Adrenal gland (tissue), 12 donors: ENCODE results near the gene SIK1. TPM values are rescaled to one million over a fixed set of nuclear protein-coding genes. Genes with fewer than 3 reads are reported as not detected.

Experiments used
- DNase-seq, 7 donors: peaks; one replicate each; pipeline ENCODE4 v3.0.0-alpha.2; 2019 to 2020
- H3K27ac ChIP-seq, 5 donors: fragments of 200-600 bp; sonication (generic) in 4 of 5; 1 replicate in 3 of 5; 2 replicates in 2 of 5; pipeline versions ENCODE4 v1.5.1 to v1.8.0; 2016 to 2020; ENCODE audit warnings: mild to moderate bottlenecking in 1 of 5
- H3K27me3 ChIP-seq: fragments of 200-600 bp; 2 replicates; pipeline ENCODE4 v1.8.0; 2021
- H3K36me3 ChIP-seq, 2 donors: fragments of 200-600 bp; replicated peaks in 1 of 2; 1 replicate in 1 of 2; 2 replicates in 1 of 2; pipeline versions ENCODE4 v1.5.1 to v1.8.0; 2018 to 2022
- H3K4me1 ChIP-seq, 2 donors: fragments of 200-600 bp; replicated peaks in 1 of 2; 1 replicate in 1 of 2; 2 replicates in 1 of 2; pipeline versions ENCODE4 v1.5.1 to v1.8.0; 2018 to 2021
- H3K4me3 ChIP-seq, 4 donors: fragments of 200-600 bp; sonication (generic) in 3 of 4; one replicate each; pipeline ENCODE4 v1.5.1; 2016 to 2018
- H3K9me3 ChIP-seq, 3 donors: fragments of 200-600 bp; sonication (generic) in 1 of 3; replicated peaks in 1 of 3; 1 replicate in 2 of 3; 2 replicates in 1 of 3; pipeline versions ENCODE4 v1.5.1 to v1.8.0; 2016 to 2021
- POLR2A ChIP-seq, 2 donors: fragments of 450-650 bp; IDR thresholded peaks; one replicate each; pipeline ENCODE4 v1.6.1; 2017; ENCODE audit warnings: antibody characterized with exemption in 2 of 2, mild to moderate bottlenecking in 2 of 2, moderate library complexity in 1 of 2
- WGBS, 4 donors: extraction: QIAGEN DNeasy Blood & Tissue Kit in 2 of 4; methylation state at CpG; one replicate each; pipeline versions ENCODE4 v1.1.5 to v1.1.7; 2013 to 2017; 5-methylcytosine and 5-hydroxymethylcytosine counted together
- intact Hi-C, 2 donors: fragments of 100-400 bp; cut with DNase I; formaldehyde crosslinking; loops; one replicate each; pipeline versions ENCODE4 v1.14.1 to v1.15.0; 2022 to 2023
- polyA plus RNA-seq, 3 donors: library from polyadenylated mRNA; stranded (reverse); fragments of 200-250 nt in 2 of 3; fragments of 350-450 nt in 1 of 3; fragmentation: Illumina TruSeq in 1 of 3; extraction: RNeasy Lipid Tissue Mini Kit (QIAGEN cat#74804) in 1 of 3; gene quantifications; one replicate each; pipeline ENCODE4 v1.2.3, GENCODE V29; 2013 to 2014
- total RNA-seq, 9 donors: library from RNA; depleted of rRNA in 4 of 9; stranded (reverse); fragments of >200 nt in 4 of 9; fragments of 120-200 nt in 1 of 9; fragmentation: NEBNext Ultra II Directional in 1 of 9; extraction: Animal tissue kit (Norgen Biotek cat#: 25700) in 1 of 9; gene quantifications; one replicate each; pipeline versions ENCODE4 v1.1.0 to v1.2.4, GENCODE V29; 2013 to 2023
- TF ChIP-seq, protein P1 (sequence below), 6 experiments: fragments of 450-650 bp in 4 of 6; fragments of 200-600 bp in 2 of 6; sonication (generic) in 1 of 6; IDR thresholded peaks; 1 replicate in 5 of 6; 2 replicates in 1 of 6; pipeline versions ENCODE4 v1.5.1 to v1.8.0; 2016 to 2021; ENCODE audit warnings: antibody characterized with exemption in 6 of 6, mild to moderate bottlenecking in 2 of 6, moderate library complexity in 1 of 6
- donor health status: healthy with polysubstance abuse.
- donor health status: Bipolar disorder and iron deficiency.
- donor health status: DM: yes; HTN: yes; CAD: no.
- donor health status: DM: no; HTN: no; CAD: no.
- donor health status: DM: no; HTN: no; CAD: no.
- donor health status: DM: yes; HTN: yes; CAD: no.

The SIK1 gene
- total and polyA plus RNA-seq, 12 donors: 0.55 to 171 (median 4.9) TPM

DNA sequence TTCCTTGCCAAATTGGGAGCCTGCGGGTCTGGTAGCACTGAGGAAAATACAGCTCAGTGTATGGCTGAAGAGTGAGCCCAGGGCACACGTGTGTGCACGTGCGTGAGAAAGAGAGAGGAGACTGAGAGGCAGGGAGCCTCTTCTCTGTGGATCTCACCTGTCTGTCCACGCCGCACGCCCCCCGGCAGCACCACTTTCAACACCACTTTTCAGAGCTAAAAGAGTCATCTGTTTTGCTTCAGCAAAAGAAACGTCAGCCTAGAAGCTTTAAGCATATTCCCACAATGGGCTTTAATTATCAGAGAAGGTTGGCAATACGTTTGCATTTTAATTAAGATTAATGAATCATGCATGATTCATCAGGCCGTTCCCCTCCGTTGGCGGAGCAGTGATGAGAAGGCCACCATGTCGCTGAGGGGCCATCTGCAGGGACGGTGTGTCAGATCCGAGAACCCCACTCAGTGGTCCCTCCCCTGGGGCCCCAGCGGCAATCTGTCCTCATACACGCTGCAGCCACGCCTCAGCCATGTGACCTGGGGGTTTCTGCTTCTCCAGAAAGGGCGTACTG, 56.8 kb downstream of the SIK1 start:
- Histone ChIP-seq H3K36me3 (no peaks in the 10 kb centered on the region), H3K27me3 (no peaks in the 10 kb centered on the region), H3K4me3 (no peak overlapping the region), H3K4me1 (peaks cover 8 to 18% of the 10 kb centered on the region in 2 donors), H3K9me3 (no peaks in the 10 kb centered on the region), H3K27ac (peak overlapping the region in 1 of 5 donors; percentile 76)
- intact Hi-C loops: no loop called here
- DNase-seq: peak in 5 of 7 donors; percentile 32 to 75 (median 48)
- TF ChIP-seq POLR2A (IDR thresholded peaks at IDR 0.05): no peak
- TF ChIP-seq, protein P1, sequence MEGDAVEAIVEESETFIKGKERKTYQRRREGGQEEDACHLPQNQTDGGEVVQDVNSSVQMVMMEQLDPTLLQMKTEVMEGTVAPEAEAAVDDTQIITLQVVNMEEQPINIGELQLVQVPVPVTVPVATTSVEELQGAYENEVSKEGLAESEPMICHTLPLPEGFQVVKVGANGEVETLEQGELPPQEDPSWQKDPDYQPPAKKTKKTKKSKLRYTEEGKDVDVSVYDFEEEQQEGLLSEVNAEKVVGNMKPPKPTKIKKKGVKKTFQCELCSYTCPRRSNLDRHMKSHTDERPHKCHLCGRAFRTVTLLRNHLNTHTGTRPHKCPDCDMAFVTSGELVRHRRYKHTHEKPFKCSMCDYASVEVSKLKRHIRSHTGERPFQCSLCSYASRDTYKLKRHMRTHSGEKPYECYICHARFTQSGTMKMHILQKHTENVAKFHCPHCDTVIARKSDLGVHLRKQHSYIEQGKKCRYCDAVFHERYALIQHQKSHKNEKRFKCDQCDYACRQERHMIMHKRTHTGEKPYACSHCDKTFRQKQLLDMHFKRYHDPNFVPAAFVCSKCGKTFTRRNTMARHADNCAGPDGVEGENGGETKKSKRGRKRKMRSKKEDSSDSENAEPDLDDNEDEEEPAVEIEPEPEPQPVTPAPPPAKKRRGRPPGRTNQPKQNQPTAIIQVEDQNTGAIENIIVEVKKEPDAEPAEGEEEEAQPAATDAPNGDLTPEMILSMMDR (IDR thresholded peaks at IDR 0.05): no peak
- WGBS, 4 donors: 53 to 78% (median 65%) methylated on average over 14 to 20 of the region's 20 CpGs

DNA sequence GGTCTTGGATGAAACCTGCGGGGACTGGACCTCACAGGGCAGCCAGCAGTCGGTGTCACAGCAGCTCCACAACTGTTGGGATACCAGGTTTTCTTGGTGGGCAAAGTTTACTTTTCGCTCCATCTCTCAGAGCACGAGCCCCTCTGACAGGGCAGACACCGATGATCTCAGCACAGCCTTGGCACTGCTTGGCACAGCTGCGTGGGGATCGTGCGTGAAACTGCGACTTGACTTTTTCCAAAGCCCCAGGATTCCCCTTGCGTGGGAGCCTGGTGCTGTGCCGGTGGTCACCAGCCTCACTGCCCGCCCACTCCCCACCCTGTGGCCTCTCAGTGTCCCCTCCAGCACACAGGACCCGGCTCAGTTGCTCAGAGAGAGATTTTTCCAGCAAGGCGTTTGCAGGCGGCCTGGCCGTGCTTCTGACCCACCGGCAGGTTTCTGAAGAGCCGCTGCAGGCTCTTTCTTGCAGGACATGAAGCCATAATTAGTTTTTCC, 57.3 kb downstream of the SIK1 start:
- peaks cover 8 to 18% of the 10 kb centered on the region in 2 donors for H3K4me1 ChIP-seq
- intact Hi-C loops: no loop called here
- DNase-seq: peak in 4 of 7 donors; percentile 39 to 64 (median 54)
- peak overlapping the region in 1 of 4 donors; percentile 31 for H3K4me3 ChIP-seq
- H3K27me3 ChIP-seq: no peaks in the 10 kb centered on the region
- H3K9me3 ChIP-seq: no peaks in the 10 kb centered on the region
- TF ChIP-seq, protein P1 (IDR thresholded peaks at IDR 0.05): no peak
- TF ChIP-seq POLR2A (IDR thresholded peaks at IDR 0.05): no peak
- no peaks in the 10 kb centered on the region for H3K36me3 ChIP-seq
- peak overlapping the region in 3 of 5 donors; percentile 18 to 76 (median 62) for H3K27ac ChIP-seq
- WGBS, 4 donors: 54 to 64% (median 58%) methylated on average over 11 to 18 of the region's 18 CpGs

- peaks cover 8 to 18% of the 10 kb centered on the region in 2 donors for H3K4me1 ChIP-seq
- TF ChIP-seq POLR2A (IDR thresholded peaks at IDR 0.05): peak; percentile 34 to 39
- TF ChIP-seq, protein P1 (IDR thresholded peaks at IDR 0.05): no peak
- WGBS, 4 donors: 27 to 47% (median 38%) methylated on average over 8 to 14 of the region's 14 CpGs
- peak; percentile 81 to 96 (median 94) for DNase-seq
- H3K4me3 ChIP-seq: peak overlapping the region in 1 of 4 donors; percentile 31
- no peaks in the 10 kb centered on the region for H3K27me3 ChIP-seq
- peak overlapping the region in 3 of 5 donors; percentile 18 to 76 (median 62) for H3K27ac ChIP-seq
- intact Hi-C loops: no loop called here
- H3K9me3 ChIP-seq: no peaks in the 10 kb centered on the region
- H3K36me3 ChIP-seq: no peaks in the 10 kb centered on the region
These were observed 57.8 kb downstream of the SIK1 start for GRCh38 chr21:43369124-43369523.

DNA sequence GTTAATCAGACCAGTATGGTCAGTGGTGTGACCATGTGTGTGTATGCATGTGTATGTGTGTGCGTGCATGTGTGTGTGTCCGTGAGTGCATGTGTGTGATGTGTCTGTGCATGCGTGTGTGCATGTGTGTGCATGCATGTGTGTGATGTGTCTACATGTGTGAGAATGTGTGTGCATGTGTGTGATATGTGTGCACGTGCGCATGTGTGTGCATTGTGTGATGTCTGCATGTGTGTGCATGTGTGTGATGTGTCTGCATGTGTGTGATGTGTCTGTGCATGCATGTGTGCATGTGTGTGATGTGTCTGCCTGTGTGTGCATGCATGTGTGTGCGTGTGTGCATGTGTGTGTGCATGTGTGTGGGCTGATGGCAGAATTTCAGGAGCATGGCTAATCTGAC, 58.2 kb downstream of the SIK1 start:
- no peaks in the 10 kb centered on the region for H3K36me3 ChIP-seq
- H3K9me3 ChIP-seq: no peaks in the 10 kb centered on the region
- whole genome bisulfite sequencing, 4 donors: 90 to 98% (median 90%) methylated on average over 4 to 6 of the region's 6 CpGs
- no peak overlapping the region for H3K27ac ChIP-seq
- TF ChIP-seq POLR2A (IDR thresholded peaks at IDR 0.05): no peak
- TF ChIP-seq, protein P1 (IDR thresholded peaks at IDR 0.05): no peak
- no peak for DNase-seq
- intact Hi-C loops: no loop called here
- H3K4me1 ChIP-seq: peaks cover 8 to 18% of the 10 kb centered on the region in 2 donors
- no peaks in the 10 kb centered on the region for H3K27me3 ChIP-seq
- no peak overlapping the region for H3K4me3 ChIP-seq
